Measurements from ENCODE around the gene NUP210L. TPM values are rescaled to one million over a fixed set of nuclear protein-coding genes. Genes with fewer than 3 reads are reported as not detected.

Gene NUP210L
- total and polyA plus RNA-seq, 2 experiments from 2014 or later = 0.10 TPM; not detected in 1

DNA sequence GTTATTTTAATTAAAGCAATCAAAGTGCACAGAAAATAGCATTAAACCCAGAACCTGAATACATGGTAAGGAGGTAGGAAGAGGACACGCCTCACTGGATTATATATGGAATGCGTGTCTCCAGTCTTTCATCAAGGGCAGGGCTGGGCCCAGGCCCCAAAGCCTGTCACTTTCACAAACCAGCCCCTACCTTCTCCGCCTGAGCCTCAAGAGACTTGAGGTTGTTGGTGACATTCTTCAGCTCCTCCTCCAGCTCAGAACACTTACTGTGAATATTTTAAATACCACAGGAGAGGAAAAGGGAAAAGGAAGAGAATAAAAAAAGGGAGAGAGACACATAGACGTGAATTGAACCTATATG lies 16.3 kb upstream of the NUP210L start (continued):
- TF ChIP-seq, protein P1, sequence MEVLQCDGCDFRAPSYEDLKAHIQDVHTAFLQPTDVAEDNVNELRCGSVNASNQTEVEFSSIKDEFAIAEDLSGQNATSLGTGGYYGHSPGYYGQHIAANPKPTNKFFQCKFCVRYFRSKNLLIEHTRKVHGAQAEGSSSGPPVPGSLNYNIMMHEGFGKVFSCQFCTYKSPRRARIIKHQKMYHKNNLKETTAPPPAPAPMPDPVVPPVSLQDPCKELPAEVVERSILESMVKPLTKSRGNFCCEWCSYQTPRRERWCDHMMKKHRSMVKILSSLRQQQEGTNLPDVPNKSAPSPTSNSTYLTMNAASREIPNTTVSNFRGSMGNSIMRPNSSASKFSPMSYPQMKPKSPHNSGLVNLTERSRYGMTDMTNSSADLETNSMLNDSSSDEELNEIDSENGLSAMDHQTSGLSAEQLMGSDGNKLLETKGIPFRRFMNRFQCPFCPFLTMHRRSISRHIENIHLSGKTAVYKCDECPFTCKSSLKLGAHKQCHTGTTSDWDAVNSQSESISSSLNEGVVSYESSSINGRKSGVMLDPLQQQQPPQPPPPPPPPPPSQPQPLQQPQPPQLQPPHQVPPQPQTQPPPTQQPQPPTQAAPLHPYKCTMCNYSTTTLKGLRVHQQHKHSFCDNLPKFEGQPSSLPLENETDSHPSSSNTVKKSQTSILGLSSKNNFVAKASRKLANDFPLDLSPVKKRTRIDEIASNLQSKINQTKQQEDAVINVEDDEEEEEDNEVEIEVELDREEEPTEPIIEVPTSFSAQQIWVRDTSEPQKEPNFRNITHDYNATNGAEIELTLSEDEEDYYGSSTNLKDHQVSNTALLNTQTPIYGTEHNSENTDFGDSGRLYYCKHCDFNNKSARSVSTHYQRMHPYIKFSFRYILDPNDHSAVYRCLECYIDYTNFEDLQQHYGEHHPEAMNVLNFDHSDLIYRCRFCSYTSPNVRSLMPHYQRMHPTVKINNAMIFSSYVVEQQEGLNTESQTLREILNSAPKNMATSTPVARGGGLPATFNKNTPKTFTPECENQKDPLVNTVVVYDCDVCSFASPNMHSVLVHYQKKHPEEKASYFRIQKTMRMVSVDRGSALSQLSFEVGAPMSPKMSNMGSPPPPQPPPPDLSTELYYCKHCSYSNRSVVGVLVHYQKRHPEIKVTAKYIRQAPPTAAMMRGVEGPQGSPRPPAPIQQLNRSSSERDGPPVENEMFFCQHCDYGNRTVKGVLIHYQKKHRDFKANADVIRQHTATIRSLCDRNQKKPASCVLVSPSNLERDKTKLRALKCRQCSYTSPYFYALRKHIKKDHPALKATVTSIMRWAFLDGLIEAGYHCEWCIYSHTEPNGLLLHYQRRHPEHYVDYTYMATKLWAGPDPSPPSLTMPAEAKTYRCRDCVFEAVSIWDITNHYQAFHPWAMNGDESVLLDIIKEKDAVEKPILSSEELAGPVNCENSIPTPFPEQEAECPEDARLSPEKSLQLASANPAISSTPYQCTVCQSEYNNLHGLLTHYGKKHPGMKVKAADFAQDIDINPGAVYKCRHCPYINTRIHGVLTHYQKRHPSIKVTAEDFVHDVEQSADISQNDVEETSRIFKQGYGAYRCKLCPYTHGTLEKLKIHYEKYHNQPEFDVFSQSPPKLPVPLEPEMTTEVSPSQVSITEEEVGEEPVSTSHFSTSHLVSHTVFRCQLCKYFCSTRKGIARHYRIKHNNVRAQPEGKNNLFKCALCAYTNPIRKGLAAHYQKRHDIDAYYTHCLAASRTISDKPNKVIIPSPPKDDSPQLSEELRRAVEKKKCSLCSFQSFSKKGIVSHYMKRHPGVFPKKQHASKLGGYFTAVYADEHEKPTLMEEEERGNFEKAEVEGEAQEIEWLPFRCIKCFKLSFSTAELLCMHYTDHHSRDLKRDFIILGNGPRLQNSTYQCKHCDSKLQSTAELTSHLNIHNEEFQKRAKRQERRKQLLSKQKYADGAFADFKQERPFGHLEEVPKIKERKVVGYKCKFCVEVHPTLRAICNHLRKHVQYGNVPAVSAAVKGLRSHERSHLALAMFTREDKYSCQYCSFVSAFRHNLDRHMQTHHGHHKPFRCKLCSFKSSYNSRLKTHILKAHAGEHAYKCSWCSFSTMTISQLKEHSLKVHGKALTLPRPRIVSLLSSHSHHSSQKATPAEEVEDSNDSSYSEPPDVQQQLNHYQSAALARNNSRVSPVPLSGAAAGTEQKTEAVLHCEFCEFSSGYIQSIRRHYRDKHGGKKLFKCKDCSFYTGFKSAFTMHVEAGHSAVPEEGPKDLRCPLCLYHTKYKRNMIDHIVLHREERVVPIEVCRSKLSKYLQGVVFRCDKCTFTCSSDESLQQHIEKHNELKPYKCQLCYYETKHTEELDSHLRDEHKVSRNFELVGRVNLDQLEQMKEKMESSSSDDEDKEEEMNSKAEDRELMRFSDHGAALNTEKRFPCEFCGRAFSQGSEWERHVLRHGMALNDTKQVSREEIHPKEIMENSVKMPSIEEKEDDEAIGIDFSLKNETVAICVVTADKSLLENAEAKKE (CRISPR knock-in tag; IDR thresholded peaks at IDR 0.05) = no peak
- TF ChIP-seq ZNF331 (CRISPR knock-in tag; IDR thresholded peaks at IDR 0.05; ENCODE audit: low read depth) = no peak
- no peak for TF ChIP-seq EZH2 (IDR thresholded peaks at IDR 0.05; ENCODE audit: low read depth, unreplicated experiment)

DNA sequence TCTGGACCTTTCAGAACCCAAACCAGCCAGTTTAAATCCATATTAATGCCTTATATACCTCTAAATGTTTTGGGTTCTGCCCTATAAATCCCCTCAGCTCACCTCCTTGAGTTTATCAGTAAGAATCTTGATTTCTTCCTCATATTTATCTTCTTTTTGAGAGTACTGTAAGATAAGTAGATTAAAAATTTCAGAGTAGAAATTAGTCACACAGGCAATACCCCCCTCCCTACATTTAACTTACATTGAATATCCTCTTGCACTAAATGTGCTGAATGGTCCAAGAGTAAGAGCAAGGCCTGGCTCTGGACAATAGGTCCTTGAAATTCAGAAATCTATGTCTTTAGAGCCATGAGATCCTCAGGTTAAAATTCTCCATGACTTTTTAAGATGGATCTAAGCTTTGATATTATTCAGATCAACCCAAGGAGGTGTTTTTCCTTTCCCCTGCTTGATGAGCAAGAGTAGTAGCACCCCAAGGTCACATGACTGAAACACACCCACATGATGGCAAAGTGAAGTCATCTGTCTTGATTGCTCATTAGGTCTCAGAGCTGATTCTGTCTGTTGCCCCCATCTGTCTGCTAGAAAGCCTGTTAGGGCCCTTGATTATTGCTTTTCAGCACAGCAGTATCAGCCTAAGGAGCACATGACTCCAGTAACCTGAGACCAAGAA lies 15.8 kb upstream of the NUP210L start:
- no peaks in the 10 kb centered on the region for H3K4me1 Mint-ChIP-seq
- no peaks in the 10 kb centered on the region for H3K9me3 Mint-ChIP-seq
- H3K27me3 Mint-ChIP-seq (ENCODE audit: insufficient read depth, low read depth, poor library complexity) = no peaks in the 10 kb centered on the region
- H4K20me1 ChIP-seq (replicated peaks; ENCODE audit: insufficient read depth) = peaks cover 66% of the 10 kb centered on the region
- H3K79me2 ChIP-seq (replicated peaks; ENCODE audit: insufficient read depth) = peaks cover 90% of the 10 kb centered on the region
- ATAC-seq (no peak), DNase-seq (ENCODE audit: low spot score) (no peak)
- no peak overlapping the region for H3K4me2 ChIP-seq
- no peak overlapping the region for H3K4me3 Mint-ChIP-seq
- H3K27ac ChIP-seq (ENCODE audit: low read depth) = no peak overlapping the region
- H3K9me2 ChIP-seq (ENCODE audit: insufficient read depth) = no peaks in the 10 kb centered on the region
- H3K27ac Mint-ChIP-seq = no peak overlapping the region
- no peak overlapping the region for H2AFZ ChIP-seq
- no peaks in the 10 kb centered on the region for H3K4me1 ChIP-seq (ENCODE audit: insufficient read depth)
- H3F3A ChIP-seq (replicated peaks; ENCODE audit: low read depth) = peaks cover 25% of the 10 kb centered on the region
- H3K36me3 Mint-ChIP-seq (ENCODE audit: low read depth) = peaks cover 87% of the 10 kb centered on the region
- peaks cover 71% of the 10 kb centered on the region for H3K36me3 ChIP-seq (ENCODE audit: insufficient read depth)
- no peak overlapping the region for H3K4me3 ChIP-seq
- no peaks in the 10 kb centered on the region for H3K27me3 ChIP-seq (ENCODE audit: insufficient read depth)
- no peak for TF ChIP-seq ZNF331 (CRISPR knock-in tag; IDR thresholded peaks at IDR 0.05; ENCODE audit: low read depth)
- TF ChIP-seq, protein P2, sequence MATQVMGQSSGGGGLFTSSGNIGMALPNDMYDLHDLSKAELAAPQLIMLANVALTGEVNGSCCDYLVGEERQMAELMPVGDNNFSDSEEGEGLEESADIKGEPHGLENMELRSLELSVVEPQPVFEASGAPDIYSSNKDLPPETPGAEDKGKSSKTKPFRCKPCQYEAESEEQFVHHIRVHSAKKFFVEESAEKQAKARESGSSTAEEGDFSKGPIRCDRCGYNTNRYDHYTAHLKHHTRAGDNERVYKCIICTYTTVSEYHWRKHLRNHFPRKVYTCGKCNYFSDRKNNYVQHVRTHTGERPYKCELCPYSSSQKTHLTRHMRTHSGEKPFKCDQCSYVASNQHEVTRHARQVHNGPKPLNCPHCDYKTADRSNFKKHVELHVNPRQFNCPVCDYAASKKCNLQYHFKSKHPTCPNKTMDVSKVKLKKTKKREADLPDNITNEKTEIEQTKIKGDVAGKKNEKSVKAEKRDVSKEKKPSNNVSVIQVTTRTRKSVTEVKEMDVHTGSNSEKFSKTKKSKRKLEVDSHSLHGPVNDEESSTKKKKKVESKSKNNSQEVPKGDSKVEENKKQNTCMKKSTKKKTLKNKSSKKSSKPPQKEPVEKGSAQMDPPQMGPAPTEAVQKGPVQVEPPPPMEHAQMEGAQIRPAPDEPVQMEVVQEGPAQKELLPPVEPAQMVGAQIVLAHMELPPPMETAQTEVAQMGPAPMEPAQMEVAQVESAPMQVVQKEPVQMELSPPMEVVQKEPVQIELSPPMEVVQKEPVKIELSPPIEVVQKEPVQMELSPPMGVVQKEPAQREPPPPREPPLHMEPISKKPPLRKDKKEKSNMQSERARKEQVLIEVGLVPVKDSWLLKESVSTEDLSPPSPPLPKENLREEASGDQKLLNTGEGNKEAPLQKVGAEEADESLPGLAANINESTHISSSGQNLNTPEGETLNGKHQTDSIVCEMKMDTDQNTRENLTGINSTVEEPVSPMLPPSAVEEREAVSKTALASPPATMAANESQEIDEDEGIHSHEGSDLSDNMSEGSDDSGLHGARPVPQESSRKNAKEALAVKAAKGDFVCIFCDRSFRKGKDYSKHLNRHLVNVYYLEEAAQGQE (IDR thresholded peaks at IDR 0.05; ENCODE audit: unreplicated experiment) = no peak
- no peak for TF ChIP-seq ZNF114 (CRISPR knock-in tag; IDR thresholded peaks at IDR 0.05)
- TF ChIP-seq, protein P3, sequence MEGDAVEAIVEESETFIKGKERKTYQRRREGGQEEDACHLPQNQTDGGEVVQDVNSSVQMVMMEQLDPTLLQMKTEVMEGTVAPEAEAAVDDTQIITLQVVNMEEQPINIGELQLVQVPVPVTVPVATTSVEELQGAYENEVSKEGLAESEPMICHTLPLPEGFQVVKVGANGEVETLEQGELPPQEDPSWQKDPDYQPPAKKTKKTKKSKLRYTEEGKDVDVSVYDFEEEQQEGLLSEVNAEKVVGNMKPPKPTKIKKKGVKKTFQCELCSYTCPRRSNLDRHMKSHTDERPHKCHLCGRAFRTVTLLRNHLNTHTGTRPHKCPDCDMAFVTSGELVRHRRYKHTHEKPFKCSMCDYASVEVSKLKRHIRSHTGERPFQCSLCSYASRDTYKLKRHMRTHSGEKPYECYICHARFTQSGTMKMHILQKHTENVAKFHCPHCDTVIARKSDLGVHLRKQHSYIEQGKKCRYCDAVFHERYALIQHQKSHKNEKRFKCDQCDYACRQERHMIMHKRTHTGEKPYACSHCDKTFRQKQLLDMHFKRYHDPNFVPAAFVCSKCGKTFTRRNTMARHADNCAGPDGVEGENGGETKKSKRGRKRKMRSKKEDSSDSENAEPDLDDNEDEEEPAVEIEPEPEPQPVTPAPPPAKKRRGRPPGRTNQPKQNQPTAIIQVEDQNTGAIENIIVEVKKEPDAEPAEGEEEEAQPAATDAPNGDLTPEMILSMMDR (conservative IDR thresholded peaks at IDR 0.05; ENCODE audit: low read depth in 2 of 2) = no peak
- no peak for TF ChIP-seq CREB1 (CRISPR knock-in tag; IDR thresholded peaks at IDR 0.05; ENCODE audit: low read depth)
- TF ChIP-seq STAT1 (IDR thresholded peaks at IDR 0.05; ENCODE audit: unreplicated experiment) = no peak
- TF ChIP-seq POLR2AphosphoS5 (IDR thresholded peaks at IDR 0.05; ENCODE audit: low read depth) = no peak
- TF ChIP-seq JUNB (IDR thresholded peaks at IDR 0.05; ENCODE audit: unreplicated experiment) = no peak
- no peak for TF ChIP-seq NANOG (IDR thresholded peaks at IDR 0.05; ENCODE audit: borderline replicate concordance)
- TF ChIP-seq EZH2phosphoT487 (IDR thresholded peaks at IDR 0.05; ENCODE audit: unreplicated experiment) = no peak
